K562 (cell line): ENCODE data around the gene NEMP2. TPM values are rescaled to one million over a fixed set of nuclear protein-coding genes. Genes with fewer than 3 reads are reported as not detected.

Experiments used
- ARID1B ChIP-seq: fragments of 450-650 bp; IDR thresholded peaks from 2 replicates; pipeline ENCODE4 v1.6.1; 2016; ENCODE audit warnings: antibody characterized with exemption, mild to moderate bottlenecking, inconsistent platforms
- CEBPG ChIP-seq, 3 experiments: fragments of 200-800 bp in 1 of 3; sonication (Bioruptor generic) in 1 of 3; sonication (generic) in 1 of 3; formaldehyde crosslinking in 1 of 3; IDR thresholded peaks in 2 of 3; conservative IDR thresholded peaks in 1 of 3; 2 replicates each; pipeline versions ENCODE4 v1.6.1 to v1.8.0; 2016 to 2022; ENCODE audit warnings: missing compliant biosample characterization in 2 of 3, missing genetic modification characterization in 2 of 3, mild to moderate bottlenecking in 1 of 3, missing genetic modification reagents in 1 of 3
- JUND ChIP-seq, 2 experiments: IDR thresholded peaks; 2 replicates in 1 of 2; 3 replicates in 1 of 2; pipeline ENCODE4 v1.6.1; 2011; ENCODE audit warnings: borderline replicate concordance in 2 of 2, low read depth in 2 of 2, low read length in 2 of 2, improper control_type of control experiment in 1 of 2, missing biosample characterization in 1 of 2, missing genetic modification characterization in 1 of 2, missing genetic modification reagents in 1 of 2
- PREB ChIP-seq: sonication (generic); formaldehyde crosslinking; IDR thresholded peaks from 2 replicates; pipeline ENCODE4 v1.8.1; 2023; ENCODE audit warnings: mild to moderate bottlenecking, missing genetic modification reagents
- RAD21 ChIP-seq, 2 experiments: fragments of 250-450 bp in 1 of 2; fragments of 450-650 bp in 1 of 2; sonication (Bioruptor Pico) in 1 of 2; formaldehyde crosslinking in 1 of 2; IDR thresholded peaks in 1 of 2; conservative IDR thresholded peaks in 1 of 2; 2 replicates each; pipeline versions ENCODE4 v1.4.0 to v1.8.0; 2020 to 2022; ENCODE audit warnings: mild to moderate bottlenecking in 2 of 2, moderate library complexity in 1 of 2
- RBM14 ChIP-seq: fragments of 200-400 bp; formaldehyde crosslinking; IDR thresholded peaks from 2 replicates; pipeline ENCODE4 v1.6.1; 2018; ENCODE audit warnings: low read depth, mild to moderate bottlenecking, low read length, moderate library complexity, borderline replicate concordance; ENCODE audit not compliant: insufficient read depth
- RBM34 ChIP-seq: fragments of 200-400 bp; formaldehyde crosslinking; IDR thresholded peaks from 2 replicates; pipeline ENCODE4 v1.6.1; 2018; ENCODE audit warnings: low read length, borderline replicate concordance; ENCODE audit not compliant: insufficient read depth
- SAP30 ChIP-seq: fragments of 200-600 bp; sonication (generic); IDR thresholded peaks from 2 replicates; pipeline ENCODE4 v1.6.1; 2012; ENCODE audit warnings: borderline replicate concordance, low read depth, mild to moderate bottlenecking, moderate library complexity, low read length, control low read depth, inconsistent platforms; ENCODE audit not compliant: insufficient read depth, poor library complexity, severe bottlenecking
- SMAD3 ChIP-seq: fragments of 450-650 bp; formaldehyde crosslinking; conservative IDR thresholded peaks from 2 replicates; pipeline ENCODE4 v1.4.0; 2020; ENCODE audit warnings: mild to moderate bottlenecking
- SMAD4 ChIP-seq: fragments of 250-450 bp; sonication (Bioruptor Pico); conservative IDR thresholded peaks from 2 replicates; pipeline ENCODE4 v1.8.0; 2021; ENCODE audit warnings: inconsistent platforms, mild to moderate bottlenecking, moderate library complexity
- SP1 ChIP-seq: sonication (generic); formaldehyde crosslinking; IDR thresholded peaks from 2 replicates; pipeline ENCODE4 v1.8.1; 2022; ENCODE audit warnings: mild to moderate bottlenecking, missing genetic modification reagents
- SRSF7 ChIP-seq: fragments of 200-400 bp; formaldehyde crosslinking; optimal IDR thresholded peaks from 2 replicates; pipeline ENCODE3; 2017; ENCODE audit warnings: mild to moderate bottlenecking, low read depth, low read length
- ZFP1 ChIP-seq: fragments of 450-650 bp; formaldehyde crosslinking; IDR thresholded peaks from 2 replicates; pipeline ENCODE4 v1.4.0; 2020; ENCODE audit warnings: mild to moderate bottlenecking, mixed read lengths
- ZNF253 ChIP-seq: fragments of 250-450 bp; sonication (Bioruptor Pico); conservative IDR thresholded peaks from 2 replicates; pipeline ENCODE4 v1.6.1; 2021; ENCODE audit warnings: mild to moderate bottlenecking
- ZNF408 ChIP-seq: fragments of 250-450 bp; sonication (Bioruptor Pico); IDR thresholded peaks from 2 replicates; pipeline ENCODE4 v1.4.0; 2020; ENCODE audit warnings: low read depth, mild to moderate bottlenecking, moderate library complexity
- ZNF668 ChIP-seq: fragments of 250-450 bp; sonication (Bioruptor Pico); IDR thresholded peaks from 2 replicates; pipeline ENCODE4 v1.8.0; 2022; ENCODE audit warnings: mild to moderate bottlenecking, inconsistent platforms
- polyA plus RNA-seq, 8 experiments: library from polyadenylated mRNA; depleted of rRNA in 4 of 8; stranded (reverse) in 5 of 8; unstranded in 3 of 8; fragments of >200 nt; fragmentation: Nextera tagmentation in 2 of 8; fragmentation: Illumina TruSeq in 1 of 8; extraction: Ambion mirVana in 2 of 8; extraction: Trizol in 1 of 8; gene quantifications; 2 replicates each; pipeline versions ENCODE4 v1.2.1 to v1.2.3, GENCODE V29; 2011 to 2014; ENCODE audit warnings: inconsistent platforms in 1 of 8, missing spikeins in 1 of 8
- total RNA-seq, 7 experiments: library from RNA; depleted of rRNA in 6 of 7; stranded (reverse); fragments of >200 nt in 6 of 7; fragmentation: Illumina TruSeq in 2 of 7; extraction: Trizol in 2 of 7; gene quantifications; 2 replicates each; pipeline versions ENCODE4 v1.2.1 to v1.2.3, GENCODE V29; 2011 to 2021; ENCODE audit warnings: low replicate concordance in 1 of 7
- TF ChIP-seq, protein P1 (sequence below), 2 experiments: fragments of 450-650 bp; formaldehyde crosslinking in 1 of 2; IDR thresholded peaks; 2 replicates each; pipeline versions ENCODE4 v1.4.0 to v1.6.1; 2014 to 2020; ENCODE audit warnings: mild to moderate bottlenecking in 2 of 2, borderline replicate concordance in 1 of 2, low read depth in 1 of 2

The NEMP2 gene
- total and polyA plus RNA-seq, 9 of the 15 experiments (the other 6 are each of a cell fraction or from before 2014, with no cell fraction given), result 0.32 to 3.0 (median 1.7) TPM

DNA sequence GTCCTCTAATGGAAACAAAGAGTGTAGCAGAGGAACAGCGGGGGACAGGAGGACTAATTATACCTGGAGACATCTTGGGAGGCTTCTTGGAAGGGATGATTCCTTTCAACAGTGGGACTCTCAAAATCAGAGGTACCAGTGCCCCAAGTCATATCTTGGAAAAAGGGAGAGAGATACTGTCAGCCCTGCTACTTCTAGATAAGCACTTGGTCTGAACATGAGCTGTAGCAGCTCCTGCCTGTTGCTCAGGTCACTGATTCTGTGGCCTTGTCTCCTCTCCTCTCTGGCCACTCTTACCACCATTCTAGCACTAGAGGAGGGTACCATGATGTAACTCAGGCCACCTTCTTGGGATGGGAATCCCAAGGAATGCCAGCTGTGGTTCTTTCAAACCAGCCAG lies 71.9 kb downstream of the NEMP2 start (continued):
- TF ChIP-seq JUND (IDR thresholded peaks at IDR 0.05; ENCODE audit: borderline replicate concordance, low read depth, low read length) (peak; percentile 44; the same call in 1 of the 2 replicates), JUND (tag; IDR thresholded peaks at IDR 0.05; ENCODE audit: borderline replicate concordance, low read depth, low read length) (peak; percentile 38; the same call in 1 of the 3 replicates), PREB (CRISPR knock-in tag) (no peak), SRSF7 (no peak), SMAD3 (CRISPR knock-in tag) (no peak), RAD21 (CRISPR knock-in tag; conservative IDR thresholded peaks at IDR 0.05 in 1 of 2, IDR thresholded peaks at IDR 0.05 in 1 of 2) (no peak), ZFP1 (CRISPR knock-in tag) (no peak), ZNF253 (CRISPR knock-in tag) (no peak), SP1 (no peak), ZNF408 (CRISPR knock-in tag) (no peak), ARID1B (peak; percentile 94), RBM34 (no peak), SMAD4 (CRISPR knock-in tag) (0 out of 2 replicates have a peak, but pooled peaks have one; percentile 22), SAP30 (no peak), RBM14 (no peak), ZNF668 (CRISPR knock-in tag) (no peak), CEBPG (CRISPR knock-in tag; IDR thresholded peaks at IDR 0.05) (no peak), CEBPG (tag; conservative IDR thresholded peaks at IDR 0.05 in 1 of 2, IDR thresholded peaks at IDR 0.05 in 1 of 2) (no peak)
- TF ChIP-seq, protein P1, sequence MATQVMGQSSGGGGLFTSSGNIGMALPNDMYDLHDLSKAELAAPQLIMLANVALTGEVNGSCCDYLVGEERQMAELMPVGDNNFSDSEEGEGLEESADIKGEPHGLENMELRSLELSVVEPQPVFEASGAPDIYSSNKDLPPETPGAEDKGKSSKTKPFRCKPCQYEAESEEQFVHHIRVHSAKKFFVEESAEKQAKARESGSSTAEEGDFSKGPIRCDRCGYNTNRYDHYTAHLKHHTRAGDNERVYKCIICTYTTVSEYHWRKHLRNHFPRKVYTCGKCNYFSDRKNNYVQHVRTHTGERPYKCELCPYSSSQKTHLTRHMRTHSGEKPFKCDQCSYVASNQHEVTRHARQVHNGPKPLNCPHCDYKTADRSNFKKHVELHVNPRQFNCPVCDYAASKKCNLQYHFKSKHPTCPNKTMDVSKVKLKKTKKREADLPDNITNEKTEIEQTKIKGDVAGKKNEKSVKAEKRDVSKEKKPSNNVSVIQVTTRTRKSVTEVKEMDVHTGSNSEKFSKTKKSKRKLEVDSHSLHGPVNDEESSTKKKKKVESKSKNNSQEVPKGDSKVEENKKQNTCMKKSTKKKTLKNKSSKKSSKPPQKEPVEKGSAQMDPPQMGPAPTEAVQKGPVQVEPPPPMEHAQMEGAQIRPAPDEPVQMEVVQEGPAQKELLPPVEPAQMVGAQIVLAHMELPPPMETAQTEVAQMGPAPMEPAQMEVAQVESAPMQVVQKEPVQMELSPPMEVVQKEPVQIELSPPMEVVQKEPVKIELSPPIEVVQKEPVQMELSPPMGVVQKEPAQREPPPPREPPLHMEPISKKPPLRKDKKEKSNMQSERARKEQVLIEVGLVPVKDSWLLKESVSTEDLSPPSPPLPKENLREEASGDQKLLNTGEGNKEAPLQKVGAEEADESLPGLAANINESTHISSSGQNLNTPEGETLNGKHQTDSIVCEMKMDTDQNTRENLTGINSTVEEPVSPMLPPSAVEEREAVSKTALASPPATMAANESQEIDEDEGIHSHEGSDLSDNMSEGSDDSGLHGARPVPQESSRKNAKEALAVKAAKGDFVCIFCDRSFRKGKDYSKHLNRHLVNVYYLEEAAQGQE (IDR thresholded peaks at IDR 0.05; ENCODE audit: borderline replicate concordance), result peak; percentile 23; the same call in 1 of the 2 replicates
- TF ChIP-seq, protein P1 (CRISPR knock-in tag; IDR thresholded peaks at IDR 0.05; ENCODE audit: low read depth), result no peak
